Activated T-helper 2 cell treated with anti-CD3 and anti-CD28 coated beads, Interferon-gamma antibody, Interleukin-2, Interleukin-4, amounts not matched to agents 10 μg/mL and 5 μg/mL and 100 μg/mL, durations not matched to agents 14 hours and 24 hours and 36 hours (primary cell): ENCODE results near the gene SCUBE3. TPM values are rescaled to one million over a fixed set of nuclear protein-coding genes. Genes with fewer than 3 reads are reported as not detected.
A peak's percentile ranks its signal among the peaks of the same experiment; 100 is the strongest.

ENCODE experiments used
- DNase-seq: peaks from one replicate; pipeline ENCODE4 v3.0.0; 2021; ENCODE audit warnings: low spot score
- H3K27ac Mint-ChIP-seq: one replicate; pipeline ENCODE4 v1.8.0; 2021; ENCODE audit warnings: mixed read lengths
- H3K27me3 Mint-ChIP-seq: one replicate; pipeline ENCODE4 v1.8.0; 2021; ENCODE audit warnings: low read depth, mixed read lengths
- H3K36me3 Mint-ChIP-seq: one replicate; pipeline ENCODE4 v1.8.0; 2021; ENCODE audit warnings: low read depth, mixed read lengths
- H3K4me1 Mint-ChIP-seq: one replicate; pipeline ENCODE4 v1.8.0; 2021; ENCODE audit warnings: low read depth, mixed read lengths
- H3K4me3 Mint-ChIP-seq: one replicate; pipeline ENCODE4 v1.8.0; 2021; ENCODE audit warnings: low read depth, mild to moderate bottlenecking, moderate library complexity, mixed read lengths
- H3K9me3 Mint-ChIP-seq: one replicate; pipeline ENCODE4 v1.8.0; 2021; ENCODE audit warnings: mixed read lengths
- intact Hi-C: fragments of 100-400 bp; cut with micrococcal nuclease; formaldehyde crosslinking; loops from one replicate; pipeline ENCODE4 v1.15.1; 2023
- total RNA-seq: library from RNA; stranded (reverse); gene quantifications from 2 replicates; pipeline ENCODE4 v1.2.3, GENCODE V29; 2022

The SCUBE3 gene
- total RNA-seq, 1 donor from 2014 or later: not detected

GRCh38 chr6:35203680-35204079 lies 10.1 kb upstream of the SCUBE3 start:
- no peak overlapping the region for H3K4me3 Mint-ChIP-seq
- H3K27me3 Mint-ChIP-seq: peaks cover 52% of the 10 kb centered on the region
- H3K27ac Mint-ChIP-seq: no peak overlapping the region
- no peaks in the 10 kb centered on the region for H3K36me3 Mint-ChIP-seq
- H3K4me1 Mint-ChIP-seq: no peaks in the 10 kb centered on the region
- intact Hi-C loops: loop anchor here (2.0 kb wide), 1 partner anchor 217 kb away; no protein-coding TSS in a partner anchor
- DNase-seq: no peak
- H3K9me3 Mint-ChIP-seq: no peaks in the 10 kb centered on the region

- intact Hi-C loops: no loop called here
- Mint-ChIP-seq H3K36me3 (no peaks in the 10 kb centered on the region), H3K4me1 (no peaks in the 10 kb centered on the region), H3K9me3 (no peaks in the 10 kb centered on the region), H3K4me3 (no peak overlapping the region), H3K27ac (no peak overlapping the region), H3K27me3 (peaks cover 63% of the 10 kb centered on the region)
- DNase-seq: no peak
These were observed 7.4 kb upstream of the SCUBE3 start for GRCh38 chr6:35206346-35206745.

DNA sequence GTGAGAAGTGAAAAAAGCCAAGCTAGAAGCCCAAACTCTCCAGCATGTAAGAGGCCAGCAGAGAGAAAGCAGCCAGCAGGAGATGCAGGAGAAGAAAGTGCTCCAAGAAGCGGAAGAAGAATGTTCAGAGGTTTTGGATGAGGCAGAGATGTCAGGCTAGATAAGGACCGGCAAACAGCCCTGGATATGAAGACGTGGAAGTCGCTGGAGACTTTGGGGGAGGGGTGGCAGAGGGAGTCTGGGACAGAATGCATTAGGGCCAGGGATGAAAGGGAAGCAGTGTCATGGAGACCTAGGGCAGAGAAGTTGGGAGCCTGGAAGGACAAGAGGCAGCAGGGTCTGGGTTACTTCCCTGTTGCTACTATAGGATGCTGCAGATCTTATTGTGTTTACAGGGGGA lies 5.3 kb upstream of the SCUBE3 start:
- no peaks in the 10 kb centered on the region for H3K9me3 Mint-ChIP-seq
- H3K27me3 Mint-ChIP-seq: peaks cover 77% of the 10 kb centered on the region
- no peak for DNase-seq
- no peak overlapping the region for H3K27ac Mint-ChIP-seq
- H3K4me3 Mint-ChIP-seq: no peak overlapping the region
- H3K36me3 Mint-ChIP-seq: no peaks in the 10 kb centered on the region
- intact Hi-C loops: no loop called here
- peaks cover 3% of the 10 kb centered on the region for H3K4me1 Mint-ChIP-seq

- Mint-ChIP-seq H3K27me3 (peaks cover 72% of the 10 kb centered on the region), H3K4me1 (peaks cover 3% of the 10 kb centered on the region), H3K4me3 (no peak overlapping the region), H3K36me3 (no peaks in the 10 kb centered on the region), H3K9me3 (no peaks in the 10 kb centered on the region), H3K27ac (no peak overlapping the region)
- intact Hi-C loops: no loop called here
- DNase-seq: no peak
These were observed 4.7 kb upstream of the SCUBE3 start for GRCh38 chr6:35209081-35209480.

DNA sequence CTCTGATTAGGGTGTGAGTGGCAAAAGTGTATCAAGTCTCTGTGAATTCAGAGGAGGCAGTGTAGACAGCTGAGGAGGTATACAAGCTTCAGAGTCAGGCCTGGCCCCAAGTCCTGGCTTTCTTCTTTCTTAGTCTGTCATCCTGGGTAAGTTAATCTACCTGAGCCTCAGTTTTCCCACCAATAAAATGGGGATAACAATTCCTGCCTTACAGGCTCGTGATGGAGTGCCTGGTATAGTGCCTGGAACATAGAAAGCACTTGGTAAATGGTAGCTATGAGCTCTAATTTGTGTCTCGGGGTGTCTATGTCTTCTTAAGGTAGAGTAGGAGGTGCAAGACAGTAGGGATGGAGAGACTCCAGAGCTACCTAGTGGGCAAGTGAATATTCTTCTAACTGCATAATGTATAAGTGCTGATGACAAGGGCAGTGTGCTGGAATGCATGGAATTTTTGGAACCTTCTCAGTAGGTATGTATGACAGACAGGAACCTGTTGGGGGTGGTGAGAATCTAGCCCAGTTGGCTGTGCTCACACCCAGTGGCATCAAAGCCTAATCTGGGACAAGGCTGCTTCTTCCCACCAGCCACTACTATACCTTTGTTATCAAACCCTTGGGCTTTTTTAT lies 4.0 kb upstream of the SCUBE3 start:
- Mint-ChIP-seq H3K9me3 (no peaks in the 10 kb centered on the region), H3K36me3 (no peaks in the 10 kb centered on the region), H3K27me3 (peaks cover 69% of the 10 kb centered on the region), H3K4me1 (peaks cover 3% of the 10 kb centered on the region), H3K4me3 (no peak overlapping the region), H3K27ac (no peak overlapping the region)
- intact Hi-C loops: no loop called here
- DNase-seq: no peak

DNA sequence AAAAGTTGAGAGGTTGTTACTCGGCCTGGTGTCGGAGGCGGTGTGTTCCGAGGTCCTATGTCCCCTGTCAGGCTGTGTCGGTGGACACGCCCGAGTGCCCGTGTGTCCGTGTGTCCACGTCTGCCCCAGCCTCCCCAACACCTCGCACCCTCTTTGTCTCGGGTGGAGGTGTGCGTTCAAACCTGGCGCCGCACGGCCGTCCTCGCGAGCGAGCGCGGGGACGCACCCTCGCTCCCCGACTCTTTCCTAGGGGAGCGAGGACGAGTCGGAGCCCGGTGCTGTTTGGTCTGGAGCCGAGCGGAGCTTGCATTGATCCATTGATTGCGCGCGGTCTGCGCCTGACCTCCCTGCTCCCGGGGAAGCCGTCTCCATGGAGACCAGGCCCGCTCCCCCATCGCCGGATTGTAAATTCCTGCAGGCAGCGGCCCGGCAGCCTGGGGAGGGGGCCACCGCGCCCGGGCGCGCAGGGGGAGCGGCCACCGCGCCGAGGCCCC lies 411 bp upstream of the SCUBE3 start:
- H3K27ac Mint-ChIP-seq: no peak overlapping the region
- peaks cover 3% of the 10 kb centered on the region for H3K4me1 Mint-ChIP-seq
- no peak for DNase-seq
- intact Hi-C loops: no loop called here
- H3K36me3 Mint-ChIP-seq: no peaks in the 10 kb centered on the region
- H3K9me3 Mint-ChIP-seq: no peaks in the 10 kb centered on the region
- peaks cover 76% of the 10 kb centered on the region for H3K27me3 Mint-ChIP-seq
- H3K4me3 Mint-ChIP-seq: peak overlapping the region; percentile 62

DNA sequence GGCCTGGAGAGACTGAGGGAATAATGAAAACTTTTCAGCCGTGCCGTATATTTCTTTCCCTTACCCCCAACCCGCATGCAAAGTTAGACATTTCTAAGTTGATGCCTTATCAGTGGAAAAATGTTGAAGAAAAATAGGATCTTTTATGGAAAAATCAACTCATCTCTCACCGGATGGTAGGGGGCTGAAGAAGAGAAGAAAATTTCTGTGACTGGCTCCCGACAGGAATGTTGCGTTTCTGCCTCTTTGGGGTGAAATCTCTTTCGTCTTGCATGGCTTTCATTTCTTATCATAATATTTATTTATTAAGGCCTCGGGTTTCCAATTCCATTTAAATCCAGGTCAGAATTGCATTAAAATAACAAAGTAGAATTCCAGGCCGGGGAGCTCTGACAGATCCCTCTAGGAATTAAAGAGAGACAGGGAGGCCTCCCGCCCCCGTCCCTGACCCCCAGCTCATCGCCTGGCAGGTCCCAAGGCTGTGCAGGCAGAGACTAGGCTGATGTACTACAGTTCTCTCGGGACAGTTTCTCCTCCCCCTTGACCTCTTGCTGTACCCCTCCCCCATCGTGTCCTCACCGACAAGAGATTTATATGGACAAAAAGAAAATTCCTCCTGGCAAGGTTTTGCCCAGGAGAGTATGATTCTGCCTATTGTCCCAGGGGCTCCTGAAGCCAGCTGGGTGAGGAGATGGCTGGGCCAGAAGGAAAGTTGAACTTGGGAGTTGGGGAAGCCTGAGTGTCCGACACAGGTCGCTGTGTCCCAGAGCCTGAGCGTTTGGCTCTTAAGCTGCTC lies 1.3 kb downstream of the SCUBE3 start:
- no peak overlapping the region for H3K27ac Mint-ChIP-seq
- intact Hi-C loops: no loop called here
- H3K27me3 Mint-ChIP-seq: peaks cover 71% of the 10 kb centered on the region
- H3K9me3 Mint-ChIP-seq: no peaks in the 10 kb centered on the region
- H3K36me3 Mint-ChIP-seq: no peaks in the 10 kb centered on the region
- peaks cover 3% of the 10 kb centered on the region for H3K4me1 Mint-ChIP-seq
- no peak overlapping the region for H3K4me3 Mint-ChIP-seq
- DNase-seq: no peak

GRCh38 chr6:35215665-35216411 lies 2.1 kb downstream of the SCUBE3 start:
- H3K9me3 Mint-ChIP-seq: no peaks in the 10 kb centered on the region
- peaks cover 71% of the 10 kb centered on the region for H3K27me3 Mint-ChIP-seq
- intact Hi-C loops: no loop called here
- no peak overlapping the region for H3K27ac Mint-ChIP-seq
- peak overlapping the region; percentile 11 for H3K4me3 Mint-ChIP-seq
- H3K4me1 Mint-ChIP-seq: peaks cover 3% of the 10 kb centered on the region
- no peaks in the 10 kb centered on the region for H3K36me3 Mint-ChIP-seq
- DNase-seq: no peak

GRCh38 chr6:35216412-35216732 lies 2.6 kb downstream of the SCUBE3 start:
- no peaks in the 10 kb centered on the region for H3K9me3 Mint-ChIP-seq
- H3K36me3 Mint-ChIP-seq: no peaks in the 10 kb centered on the region
- H3K27me3 Mint-ChIP-seq: peaks cover 67% of the 10 kb centered on the region
- no peak for DNase-seq
- no peak overlapping the region for H3K4me3 Mint-ChIP-seq
- H3K4me1 Mint-ChIP-seq: peaks cover 3% of the 10 kb centered on the region
- intact Hi-C loops: no loop called here
- no peak overlapping the region for H3K27ac Mint-ChIP-seq

DNA sequence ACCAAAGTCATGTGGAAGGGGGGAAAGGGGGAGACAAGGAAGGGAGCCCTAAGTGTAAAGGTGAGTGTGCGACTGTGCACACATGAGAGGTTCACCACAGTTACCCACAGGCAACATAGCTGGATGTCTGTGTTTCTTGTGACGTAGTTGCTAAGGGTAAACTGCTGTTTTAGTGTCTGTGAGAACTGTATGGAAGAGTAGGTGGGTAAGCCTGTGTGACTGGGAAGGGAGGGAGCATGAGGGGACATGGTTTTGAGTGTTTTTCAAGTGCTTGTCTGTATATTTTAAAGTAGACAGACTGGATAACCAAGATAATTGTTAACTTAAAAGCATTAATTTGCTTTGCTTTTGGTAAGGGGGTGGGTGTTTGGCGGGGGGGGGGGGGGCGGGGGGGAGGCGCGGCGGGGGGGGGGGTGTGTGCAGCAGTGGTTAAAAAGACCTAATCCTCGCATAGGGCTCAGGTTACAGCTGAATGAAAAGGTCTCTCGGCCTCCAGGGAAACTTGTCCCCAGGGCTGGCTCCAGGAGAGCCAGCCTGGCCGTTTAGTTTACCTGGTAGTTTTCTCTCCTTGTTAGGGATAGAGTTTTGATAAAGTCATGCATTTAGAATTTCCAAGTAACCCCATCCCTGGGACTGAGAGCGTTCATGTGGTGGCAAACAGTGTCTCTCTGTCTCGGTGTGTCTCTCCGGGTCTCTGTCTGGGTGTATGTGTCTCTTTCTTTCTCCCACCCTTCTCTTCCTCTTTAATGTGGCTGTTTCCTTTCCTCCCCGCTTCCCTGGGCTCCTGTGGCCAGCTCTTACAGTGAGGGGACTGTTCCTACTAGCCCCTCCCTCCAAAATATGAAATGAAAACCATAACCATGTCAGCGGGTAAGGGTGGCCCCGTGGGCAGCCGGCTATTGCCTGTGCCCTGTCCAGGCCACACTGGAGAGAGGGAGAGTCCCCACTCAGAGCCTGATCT lies 3.4 kb downstream of the SCUBE3 start:
- intact Hi-C loops: no loop called here
- no peak overlapping the region for H3K27ac Mint-ChIP-seq
- DNase-seq: no peak
- peaks cover 3% of the 10 kb centered on the region for H3K4me1 Mint-ChIP-seq
- no peak overlapping the region for H3K4me3 Mint-ChIP-seq
- H3K27me3 Mint-ChIP-seq: peaks cover 61% of the 10 kb centered on the region
- H3K36me3 Mint-ChIP-seq: no peaks in the 10 kb centered on the region
- H3K9me3 Mint-ChIP-seq: no peaks in the 10 kb centered on the region

DNA sequence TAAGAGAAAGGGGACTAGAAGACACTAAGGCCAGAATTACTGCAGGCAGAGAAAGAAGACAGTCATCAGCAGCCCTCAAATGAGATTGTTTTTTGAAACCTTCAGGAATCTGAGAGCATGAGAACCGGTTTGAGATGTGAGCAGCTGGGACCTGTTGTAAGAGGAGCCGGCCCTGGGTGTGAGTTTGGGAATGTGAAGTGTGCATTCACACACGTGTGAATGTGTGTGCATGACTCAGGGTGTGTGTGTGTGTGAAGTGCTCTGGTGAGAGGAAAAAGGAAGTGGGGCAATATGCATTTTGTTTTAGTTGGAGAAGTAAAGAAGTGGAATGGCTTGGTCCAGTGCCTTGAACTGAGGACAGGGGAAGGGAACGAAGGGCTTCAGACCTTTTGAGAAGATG lies 4.3 kb downstream of the SCUBE3 start:
- intact Hi-C loops: no loop called here
- Mint-ChIP-seq H3K4me3 (no peak overlapping the region), H3K9me3 (no peaks in the 10 kb centered on the region), H3K36me3 (no peaks in the 10 kb centered on the region), H3K27me3 (peaks cover 52% of the 10 kb centered on the region), H3K4me1 (peaks cover 1% of the 10 kb centered on the region), H3K27ac (no peak overlapping the region)
- DNase-seq: no peak

GRCh38 chr6:35218456-35218855 lies 4.7 kb downstream of the SCUBE3 start:
- no peak for DNase-seq
- Mint-ChIP-seq H3K27ac (no peak overlapping the region), H3K36me3 (no peaks in the 10 kb centered on the region), H3K27me3 (peaks cover 48% of the 10 kb centered on the region), H3K4me1 (no peaks in the 10 kb centered on the region), H3K4me3 (no peak overlapping the region), H3K9me3 (no peaks in the 10 kb centered on the region)
- intact Hi-C loops: no loop called here
